Measurements from ENCODE around the gene TP53BP2.
A peak's percentile ranks its signal among the peaks of the same experiment; 100 is the strongest.

Gene TP53BP2

GRCh38 chr1:223815865-223816264 lies 29.9 kb downstream of the TP53BP2 start:
- TF ChIP-seq CTCF (IDR thresholded peaks at IDR 0.05; ENCODE audit: low read depth, low read length) (no peak), EZH2phosphoT487 (IDR thresholded peaks at IDR 0.05; ENCODE audit: low read depth) (no peak)
- no peak overlapping the region for H3K4me2 ChIP-seq (ENCODE audit: low read length)
- H3K9ac ChIP-seq (ENCODE audit: low read length): no peak overlapping the region
- no peaks in the 10 kb centered on the region for H3K9me3 ChIP-seq (ENCODE audit: insufficient read depth, low read length)
- no peak overlapping the region for H3K4me3 ChIP-seq (ENCODE audit: low read length)
- H3K36me3 ChIP-seq (replicated peaks; ENCODE audit: low read depth, low read length): peaks cover 51% of the 10 kb centered on the region
- H4K20me1 ChIP-seq (ENCODE audit: insufficient read depth, low read length): peaks cover 32% of the 10 kb centered on the region
- no peak overlapping the region for H2AFZ ChIP-seq (ENCODE audit: low read depth, low read length)
- peaks cover 61% of the 10 kb centered on the region for H3K79me2 ChIP-seq (ENCODE audit: low read length)
- no peak overlapping the region for H3K27ac ChIP-seq (ENCODE audit: low read length)
- peaks cover 1% of the 10 kb centered on the region; the same call in 1 of the 2 replicates for H3K4me1 ChIP-seq (ENCODE audit: low read length)
- H3K27me3 ChIP-seq (ENCODE audit: low read depth, low read length): no peaks in the 10 kb centered on the region

- H2AFZ ChIP-seq (ENCODE audit: low read depth, low read length): no peak overlapping the region
- H3K79me2 ChIP-seq (ENCODE audit: low read length): peaks cover 55% of the 10 kb centered on the region
- H3K36me3 ChIP-seq (replicated peaks; ENCODE audit: low read depth, low read length): peaks cover 51% of the 10 kb centered on the region
- no peak overlapping the region for H3K4me2 ChIP-seq (ENCODE audit: low read length)
- no peaks in the 10 kb centered on the region for H3K27me3 ChIP-seq (ENCODE audit: low read depth, low read length)
- H3K27ac ChIP-seq (ENCODE audit: low read length): no peak overlapping the region
- TF ChIP-seq EZH2phosphoT487 (IDR thresholded peaks at IDR 0.05; ENCODE audit: low read depth) (no peak), CTCF (IDR thresholded peaks at IDR 0.05; ENCODE audit: low read depth, low read length) (no peak)
- peaks cover 26% of the 10 kb centered on the region for H4K20me1 ChIP-seq (ENCODE audit: insufficient read depth, low read length)
- no peak overlapping the region for H3K9ac ChIP-seq (ENCODE audit: low read length)
- H3K4me3 ChIP-seq (ENCODE audit: low read length): no peak overlapping the region
- no peaks in the 10 kb centered on the region for H3K9me3 ChIP-seq (ENCODE audit: insufficient read depth, low read length)
- peaks cover 4% of the 10 kb centered on the region; the same call in 1 of the 2 replicates for H3K4me1 ChIP-seq (ENCODE audit: low read length)
Observed at GRCh38 chr1:223815020-223815853, 30.5 kb downstream of the TP53BP2 start.

- H3K4me3 ChIP-seq (ENCODE audit: low read length): no peak overlapping the region
- H3K9ac ChIP-seq (ENCODE audit: low read length): no peak overlapping the region
- H3K9me3 ChIP-seq (ENCODE audit: insufficient read depth, low read length): no peaks in the 10 kb centered on the region
- peaks cover 20% of the 10 kb centered on the region for H4K20me1 ChIP-seq (ENCODE audit: insufficient read depth, low read length)
- H2AFZ ChIP-seq (ENCODE audit: low read depth, low read length): no peak overlapping the region
- H3K4me1 ChIP-seq (ENCODE audit: low read length): peaks cover 4% of the 10 kb centered on the region; the same call in 1 of the 2 replicates
- H3K27ac ChIP-seq (ENCODE audit: low read length): no peak overlapping the region
- H3K27me3 ChIP-seq (ENCODE audit: low read depth, low read length): no peaks in the 10 kb centered on the region
- peaks cover 45% of the 10 kb centered on the region for H3K79me2 ChIP-seq (ENCODE audit: low read length)
- TF ChIP-seq EZH2phosphoT487 (IDR thresholded peaks at IDR 0.05; ENCODE audit: low read depth) (no peak), CTCF (IDR thresholded peaks at IDR 0.05; ENCODE audit: low read depth, low read length) (no peak)
- no peak overlapping the region for H3K4me2 ChIP-seq (ENCODE audit: low read length)
- H3K36me3 ChIP-seq (replicated peaks; ENCODE audit: low read depth, low read length): peaks cover 42% of the 10 kb centered on the region
Observed at GRCh38 chr1:223813645-223814044, 32.1 kb downstream of the TP53BP2 start.

GRCh38 chr1:223811634-223812101 lies 34.1 kb downstream of the TP53BP2 start:
- Histone ChIP-seq H3K9ac (ENCODE audit: low read length) (no peak overlapping the region), H2AFZ (ENCODE audit: low read depth, low read length) (no peak overlapping the region), H4K20me1 (ENCODE audit: insufficient read depth, low read length) (peaks cover 20% of the 10 kb centered on the region), H3K4me3 (ENCODE audit: low read length) (no peak overlapping the region), H3K79me2 (ENCODE audit: low read length) (peaks cover 35% of the 10 kb centered on the region), H3K4me2 (ENCODE audit: low read length) (no peak overlapping the region), H3K27ac (ENCODE audit: low read length) (no peak overlapping the region), H3K27me3 (ENCODE audit: low read depth, low read length) (no peaks in the 10 kb centered on the region), H3K36me3 (replicated peaks; ENCODE audit: low read depth, low read length) (peaks cover 54% of the 10 kb centered on the region), H3K4me1 (ENCODE audit: low read length) (peaks cover 4% of the 10 kb centered on the region; the same call in 1 of the 2 replicates), H3K9me3 (ENCODE audit: insufficient read depth, low read length) (no peaks in the 10 kb centered on the region)
- TF ChIP-seq CTCF (IDR thresholded peaks at IDR 0.05; ENCODE audit: low read depth, low read length) (peak; percentile 76), EZH2phosphoT487 (IDR thresholded peaks at IDR 0.05; ENCODE audit: low read depth) (no peak)

Measured in OCI-LY3 (cell line).